Fibroblast of lung (primary cell): ENCODE data around the gene TANC1. TPM values are rescaled to one million over a fixed set of nuclear protein-coding genes. Genes with fewer than 3 reads are reported as not detected.
A peak's percentile ranks its signal among the peaks of the same experiment; 100 is the strongest.

Experiments
- DNase-seq, 2 donors: peaks; one replicate each; pipeline versions ENCODE4 v3.0.0 to v3.0.0-alpha.2; 2010; ENCODE audit warnings: low read depth in 2 of 2
- H2AFZ ChIP-seq: 2 replicates; pipeline ENCODE4 v1.5.1; 2012; ENCODE audit warnings: low read length, control low read depth, inconsistent platforms
- H3K27ac ChIP-seq: 2 replicates; pipeline ENCODE4 v1.5.1; 2011; ENCODE audit warnings: low read length, control low read depth; ENCODE audit not compliant: insufficient read depth
- H3K27me3 ChIP-seq: 2 replicates; pipeline ENCODE4 v1.5.1; 2011; ENCODE audit warnings: mild to moderate bottlenecking, low read length; ENCODE audit not compliant: control insufficient read depth, insufficient read depth
- H3K36me3 ChIP-seq: 2 replicates; pipeline ENCODE4 v1.5.1; 2011; ENCODE audit warnings: low read length; ENCODE audit not compliant: control insufficient read depth, insufficient read depth
- H3K4me1 ChIP-seq: 2 replicates; pipeline ENCODE4 v1.5.1; 2011; ENCODE audit warnings: low read length; ENCODE audit not compliant: control insufficient read depth, insufficient read depth; ENCODE audit errors: extremely low read depth
- H3K4me2 ChIP-seq: 2 replicates; pipeline ENCODE4 v1.5.1; 2011; ENCODE audit warnings: low read length, control low read depth; ENCODE audit not compliant: insufficient read depth; ENCODE audit errors: extremely low read depth
- H3K4me3 ChIP-seq, 4 experiments: fragments of 200-600 bp in 1 of 4; sonication (generic) in 1 of 4; replicated peaks in 1 of 4; 2 replicates each; pipeline ENCODE4 v1.5.1; 2011 to 2016; ENCODE audit warnings: low read length in 4 of 4, low read depth in 3 of 4, mild to moderate bottlenecking in 3 of 4, control low read depth in 2 of 4, inconsistent platforms in 1 of 4, mixed read lengths in 1 of 4; ENCODE audit not compliant: insufficient read depth in 1 of 4; ENCODE audit errors: control extremely low read depth in 1 of 4
- H3K79me2 ChIP-seq: 2 replicates; pipeline ENCODE4 v1.5.1; 2012; ENCODE audit warnings: mild to moderate bottlenecking, low read length, inconsistent platforms; ENCODE audit not compliant: control insufficient read depth, insufficient read depth
- H3K9ac ChIP-seq: 2 replicates; pipeline ENCODE4 v1.5.1; 2011; ENCODE audit warnings: mild to moderate bottlenecking, low read length, control low read depth; ENCODE audit not compliant: insufficient read depth
- H3K9me3 ChIP-seq: 2 replicates; pipeline ENCODE4 v1.5.1; 2012; ENCODE audit warnings: low read depth, low read length; ENCODE audit not compliant: control insufficient read depth, insufficient read depth
- H4K20me1 ChIP-seq: 2 replicates; pipeline ENCODE4 v1.5.1; 2011; ENCODE audit warnings: low read length; ENCODE audit not compliant: control insufficient read depth, insufficient read depth; ENCODE audit errors: extremely low read depth
- CTCF ChIP-seq, 2 donors: IDR thresholded peaks in 1 of 2; conservative IDR thresholded peaks in 1 of 2; 1 replicate in 1 of 2; 2 replicates in 1 of 2; pipeline ENCODE4 v1.5.1; 2011 to 2012; ENCODE audit warnings: low read length in 2 of 2, control low read depth in 1 of 2, inconsistent platforms in 1 of 2, low read depth in 1 of 2, mild to moderate bottlenecking in 1 of 2
- EZH2 ChIP-seq: IDR thresholded peaks from 2 replicates; pipeline ENCODE4 v1.5.1; 2012; ENCODE audit warnings: low read length, control low read depth, mild to moderate bottlenecking; ENCODE audit errors: missing control alignments
- polyA plus RNA-seq, 2 donors: library from polyadenylated mRNA; depleted of rRNA in 1 of 2; stranded (reverse) in 1 of 2; unstranded in 1 of 2; fragments of >200 nt; gene quantifications; 2 replicates each; pipeline ENCODE4 v1.2.1, GENCODE V29; 2011 to 2012; ENCODE audit warnings: missing spikeins in 1 of 2
- total RNA-seq: library from RNA; depleted of rRNA; stranded (reverse); fragments of >200 nt; gene quantifications from 2 replicates; pipeline ENCODE4 v1.2.1, GENCODE V29; 2014

TANC1 gene
- total and polyA plus RNA-seq, 2 donors (not counting 1 experiment from before 2014, with no cell fraction given), result 32.7 to 41.9 TPM

GRCh38 chr2:159232456-159233170 lies 264.2 kb downstream of the TANC1 start:
- H3K4me1 ChIP-seq, result no peaks in the 10 kb centered on the region
- no peaks in the 10 kb centered on the region for H3K27me3 ChIP-seq
- TF ChIP-seq CTCF (conservative IDR thresholded peaks at IDR 0.05 in 1 of 2, IDR thresholded peaks at IDR 0.05 in 1 of 2; ENCODE audit: low read depth in 1 of 2, low read length in 2 of 2) (no peak), EZH2 (no peak)
- H4K20me1 ChIP-seq, result no peaks in the 10 kb centered on the region
- H3K79me2 ChIP-seq, result no peaks in the 10 kb centered on the region
- peak in 1 of 2 donors; percentile 13 for DNase-seq
- no peak overlapping the region for H3K27ac ChIP-seq
- no peak overlapping the region for H3K4me2 ChIP-seq
- H3K36me3 ChIP-seq, result no peaks in the 10 kb centered on the region
- H3K9ac ChIP-seq, result no peak overlapping the region
- H2AFZ ChIP-seq, result no peak overlapping the region
- no peaks in the 10 kb centered on the region for H3K9me3 ChIP-seq
- H3K4me3 ChIP-seq, result no peak overlapping the region

GRCh38 chr2:159234868-159235267 lies 266.4 kb downstream of the TANC1 start:
- H3K9ac ChIP-seq, result no peak overlapping the region
- no peaks in the 10 kb centered on the region for H3K79me2 ChIP-seq
- peaks cover 1% of the 10 kb centered on the region for H3K36me3 ChIP-seq
- no peak overlapping the region for H3K4me3 ChIP-seq
- no peaks in the 10 kb centered on the region for H3K27me3 ChIP-seq
- H3K4me1 ChIP-seq, result no peaks in the 10 kb centered on the region
- no peak overlapping the region for H3K4me2 ChIP-seq
- no peak for DNase-seq
- no peak for TF ChIP-seq EZH2
- TF ChIP-seq CTCF (conservative IDR thresholded peaks at IDR 0.05 in 1 of 2, IDR thresholded peaks at IDR 0.05 in 1 of 2; ENCODE audit: low read depth in 1 of 2, low read length in 2 of 2), result no peak
- H2AFZ ChIP-seq, result no peak overlapping the region
- no peaks in the 10 kb centered on the region for H3K9me3 ChIP-seq
- no peaks in the 10 kb centered on the region for H4K20me1 ChIP-seq
- H3K27ac ChIP-seq, result no peak overlapping the region

- no peak overlapping the region for H2AFZ ChIP-seq
- no peak overlapping the region for H3K27ac ChIP-seq
- no peaks in the 10 kb centered on the region for H4K20me1 ChIP-seq
- H3K79me2 ChIP-seq, result no peaks in the 10 kb centered on the region
- H3K4me1 ChIP-seq, result no peaks in the 10 kb centered on the region
- H3K9ac ChIP-seq, result no peak overlapping the region
- H3K36me3 ChIP-seq, result peaks cover 3% of the 10 kb centered on the region
- no peak for DNase-seq
- no peak overlapping the region for H3K4me2 ChIP-seq
- TF ChIP-seq EZH2 (no peak), CTCF (conservative IDR thresholded peaks at IDR 0.05 in 1 of 2, IDR thresholded peaks at IDR 0.05 in 1 of 2; ENCODE audit: low read depth in 1 of 2, low read length in 2 of 2) (no peak)
- H3K27me3 ChIP-seq, result no peaks in the 10 kb centered on the region
- H3K4me3 ChIP-seq, result no peak overlapping the region
- H3K9me3 ChIP-seq, result no peaks in the 10 kb centered on the region
Measured at GRCh38 chr2:159243529-159243928, 275.1 kb downstream of the TANC1 start.
